AG10803 (cell line): ENCODE results near the gene HDGF.

Experiments used
- DNase-seq: peaks from one replicate; pipeline ENCODE4 v3.0.0; 2010; ENCODE audit warnings: low read depth
- H3K4me3 ChIP-seq: 2 replicates; pipeline ENCODE4 v1.5.1; 2011; ENCODE audit warnings: mild to moderate bottlenecking, low read length, control low read depth
- CTCF ChIP-seq: conservative IDR thresholded peaks from 2 replicates; pipeline ENCODE4 v1.5.1; 2011; ENCODE audit warnings: mild to moderate bottlenecking, low read length, control low read depth, inconsistent platforms

HDGF gene

GRCh38 chr1:156775799-156776198, 24.3 kb upstream of the HDGF start:
- no peak overlapping the region for H3K4me3 ChIP-seq
- no peak for TF ChIP-seq CTCF
- no peak for DNase-seq

GRCh38 chr1:156773607-156774006, 22.1 kb upstream of the HDGF start:
- no peak for DNase-seq
- no peak for TF ChIP-seq CTCF
- H3K4me3 ChIP-seq = no peak overlapping the region

GRCh38 chr1:156772728-156773497, 21.4 kb upstream of the HDGF start:
- DNase-seq = no peak
- no peak for TF ChIP-seq CTCF
- H3K4me3 ChIP-seq = no peak overlapping the region

GRCh38 chr1:156772222-156772621, 20.7 kb upstream of the HDGF start:
- DNase-seq = no peak
- TF ChIP-seq CTCF = peak; percentile 8; the same call in 1 of the 2 replicates
- H3K4me3 ChIP-seq = no peak overlapping the region

GRCh38 chr1:156768610-156769295, 17.3 kb upstream of the HDGF start:
- H3K4me3 ChIP-seq = peak overlapping the region; percentile 97
- DNase-seq = no peak
- no peak for TF ChIP-seq CTCF

GRCh38 chr1:156767879-156768604, 16.6 kb upstream of the HDGF start:
- DNase-seq = peak; percentile 18
- TF ChIP-seq CTCF = no peak
- H3K4me3 ChIP-seq = peak overlapping the region; percentile 97
